Stimulated activated CD4-positive, alpha-beta T cell treated with anti-CD3 and anti-CD28 coated beads, Interleukin-12 subunit alpha, Interleukin-12 subunit beta, amount 100 ng/mL, for 24 hours (primary cell): ENCODE results near the gene KCNIP2.

Experiments used
- DNase-seq, 2 experiments: peaks; one replicate each; pipeline ENCODE4 v3.0.0-alpha.2; 2020; ENCODE audit warnings: low read depth in 2 of 2

Gene KCNIP2

DNA sequence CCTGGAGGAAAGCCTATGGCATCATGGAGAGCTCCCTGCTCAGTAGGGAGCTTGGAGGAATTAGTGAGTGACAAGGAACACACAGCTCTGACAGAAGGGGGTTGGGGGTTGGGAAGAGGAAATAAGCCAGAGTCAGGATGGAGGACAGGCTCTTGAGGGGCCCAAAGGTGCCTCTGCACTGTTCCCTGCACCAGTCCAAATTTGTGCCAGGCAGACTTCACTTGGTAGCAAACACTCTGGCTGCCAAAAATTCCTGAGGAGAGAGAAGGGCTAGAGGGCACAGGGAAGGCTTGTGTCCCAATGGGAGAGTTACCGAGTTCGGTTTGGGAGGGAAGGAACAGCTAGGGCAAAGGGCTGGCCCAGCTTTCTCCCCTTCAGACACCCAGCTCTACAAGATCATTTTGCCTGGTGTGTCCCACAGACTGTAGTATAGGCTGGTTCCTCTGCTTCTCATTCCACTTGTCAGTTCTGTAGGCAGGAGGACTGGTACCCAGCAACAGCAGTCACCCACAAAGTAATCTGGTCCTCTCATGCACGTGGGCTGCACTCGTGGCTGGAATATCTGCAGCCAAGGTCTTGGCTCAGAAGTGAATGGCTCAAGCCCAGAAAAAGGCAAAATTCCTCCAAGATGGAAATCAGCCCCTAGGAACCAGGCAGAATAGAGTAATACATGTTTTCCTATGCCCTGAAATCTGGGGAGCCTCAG is 8.0 kb upstream of the KCNIP2 start:
- no peak for DNase-seq

DNA sequence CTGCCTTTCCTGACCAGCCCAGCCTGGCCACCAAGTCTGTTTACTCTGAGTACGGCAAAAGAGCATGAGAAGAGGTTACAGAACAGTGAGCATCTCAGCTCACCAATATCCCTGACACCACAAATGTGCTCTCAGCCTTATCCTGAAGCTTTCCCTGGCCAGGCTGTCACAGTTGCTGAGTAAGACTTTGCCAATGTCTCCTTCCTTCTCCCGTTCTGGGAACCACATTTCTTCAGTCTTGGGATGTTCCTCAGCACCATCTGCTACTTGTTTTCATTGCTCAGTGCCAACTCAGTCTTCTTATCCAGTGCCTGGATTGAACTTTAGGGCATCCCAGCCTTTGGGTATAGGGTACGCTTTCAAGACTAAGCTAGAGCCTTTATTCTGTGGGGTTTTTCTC is 7.1 kb upstream of the KCNIP2 start:
- no peak for DNase-seq

DNA sequence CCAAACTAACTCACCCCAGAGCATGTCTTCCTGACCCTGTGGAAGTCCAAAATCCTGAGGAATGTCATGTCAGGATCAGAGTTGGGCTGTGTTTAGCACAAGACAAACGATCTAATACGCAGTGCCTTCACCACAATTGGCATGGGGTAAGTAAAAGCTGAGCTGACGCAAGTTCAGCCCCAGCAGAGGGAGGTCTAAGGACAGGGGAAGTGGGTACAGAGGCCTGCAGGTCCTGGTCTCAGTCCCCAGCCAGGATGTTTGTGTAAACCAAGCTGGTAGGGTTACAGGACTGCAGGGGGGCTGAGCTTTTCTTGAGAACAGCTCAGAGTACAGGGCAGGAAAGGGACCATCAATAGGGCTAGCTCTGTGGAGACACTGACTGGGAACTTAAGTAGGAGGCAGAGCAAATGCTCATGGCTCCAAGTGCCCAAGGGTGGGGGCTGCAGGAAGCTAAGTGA is 5.3 kb upstream of the KCNIP2 start:
- DNase-seq = no peak

DNA sequence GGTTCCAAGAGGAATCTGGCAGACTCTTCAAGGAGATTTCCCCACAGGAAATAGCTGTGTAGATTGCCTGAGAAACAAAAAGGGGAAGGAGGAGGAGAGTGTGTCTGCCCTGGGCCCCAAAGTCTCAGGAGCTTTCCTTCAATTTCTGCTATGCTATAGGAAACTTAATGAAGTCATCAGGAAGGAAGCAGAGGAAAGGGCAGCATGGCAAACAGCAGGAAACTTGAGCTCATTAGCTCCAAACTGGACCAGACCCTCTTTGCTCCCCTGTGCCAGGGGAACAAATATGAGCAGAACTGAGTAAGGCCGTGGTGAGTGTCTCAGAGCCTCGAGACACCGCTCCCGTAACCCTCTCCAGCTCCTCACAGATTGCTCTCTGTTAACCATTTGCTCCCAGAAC is 4.8 kb upstream of the KCNIP2 start:
- DNase-seq = no peak

DNA sequence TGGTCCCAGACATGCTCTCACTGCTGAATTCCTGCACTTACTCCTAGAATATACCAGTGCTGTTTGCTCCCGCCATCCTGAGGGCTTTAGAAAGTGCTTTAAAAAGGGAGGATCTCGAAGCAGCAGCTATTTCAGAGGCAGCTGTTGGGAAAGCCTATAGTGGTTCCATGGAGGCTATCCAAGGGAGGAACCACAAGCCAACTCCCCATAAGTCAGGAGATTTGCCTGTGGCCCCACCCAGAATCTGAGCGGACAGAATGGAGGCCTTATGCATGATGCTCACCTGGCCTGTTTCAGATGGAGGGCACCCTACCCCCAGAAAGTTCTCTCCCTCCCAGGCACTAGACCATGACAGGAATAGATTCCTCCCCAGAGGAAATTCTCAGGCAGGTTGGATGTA is 2.3 kb upstream of the KCNIP2 start:
- no peak for DNase-seq

DNA sequence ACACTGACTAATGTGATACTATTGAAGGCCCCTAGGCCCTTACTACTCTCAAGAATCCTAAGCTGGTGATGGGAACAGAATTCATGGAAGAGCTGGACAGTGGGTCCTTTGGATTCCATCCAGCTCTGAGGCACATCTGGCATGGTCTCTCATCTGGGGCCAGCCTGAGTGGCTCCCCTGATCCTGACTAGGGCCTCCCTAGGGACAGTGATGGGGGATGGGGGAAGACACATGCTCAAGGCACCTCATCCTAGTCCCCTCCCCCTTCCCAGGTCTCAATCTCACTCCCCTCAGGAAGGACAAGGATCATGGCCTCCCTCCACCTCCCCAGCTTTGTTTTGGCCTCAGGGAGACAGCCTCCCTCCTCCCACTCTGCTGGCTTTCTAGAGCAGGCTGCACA is 1.8 kb downstream of the KCNIP2 start:
- no peak for DNase-seq

DNA sequence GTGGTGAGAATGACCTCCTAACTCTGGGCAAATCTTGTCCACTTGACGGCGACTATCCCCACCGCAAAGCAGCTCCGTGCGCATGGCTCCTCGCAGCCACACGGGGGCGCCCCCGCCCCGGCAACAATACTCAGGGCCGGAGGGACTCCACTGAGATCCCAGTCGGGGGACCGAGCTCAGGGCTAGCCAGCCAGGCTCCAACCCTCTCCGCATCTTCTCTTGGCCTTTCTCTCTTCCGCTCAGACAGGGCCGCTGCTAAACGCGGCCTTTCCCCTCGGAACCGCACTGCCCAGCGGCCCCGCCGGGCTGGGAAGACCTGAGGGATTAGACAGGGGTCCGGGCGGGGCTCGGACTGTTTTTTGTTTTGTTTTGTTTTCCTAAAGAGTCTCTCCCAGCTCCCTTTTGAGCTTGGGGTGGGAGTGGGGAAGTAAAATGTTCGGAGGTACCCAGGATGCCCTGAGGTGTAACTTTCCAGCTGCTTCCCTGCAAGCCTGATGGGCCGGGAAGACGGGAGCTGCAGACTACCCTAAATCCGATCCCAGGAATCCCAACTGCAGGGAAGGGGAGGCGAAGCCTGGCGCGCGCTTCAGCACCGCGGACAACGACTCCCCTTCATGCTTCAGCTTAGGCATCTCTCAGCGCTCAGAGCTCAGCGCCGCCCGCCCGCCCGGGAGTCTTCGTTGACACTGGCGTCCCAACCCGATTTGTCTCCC is 2.7 kb downstream of the KCNIP2 start:
- peak; percentile 47 to 74 for DNase-seq

DNA sequence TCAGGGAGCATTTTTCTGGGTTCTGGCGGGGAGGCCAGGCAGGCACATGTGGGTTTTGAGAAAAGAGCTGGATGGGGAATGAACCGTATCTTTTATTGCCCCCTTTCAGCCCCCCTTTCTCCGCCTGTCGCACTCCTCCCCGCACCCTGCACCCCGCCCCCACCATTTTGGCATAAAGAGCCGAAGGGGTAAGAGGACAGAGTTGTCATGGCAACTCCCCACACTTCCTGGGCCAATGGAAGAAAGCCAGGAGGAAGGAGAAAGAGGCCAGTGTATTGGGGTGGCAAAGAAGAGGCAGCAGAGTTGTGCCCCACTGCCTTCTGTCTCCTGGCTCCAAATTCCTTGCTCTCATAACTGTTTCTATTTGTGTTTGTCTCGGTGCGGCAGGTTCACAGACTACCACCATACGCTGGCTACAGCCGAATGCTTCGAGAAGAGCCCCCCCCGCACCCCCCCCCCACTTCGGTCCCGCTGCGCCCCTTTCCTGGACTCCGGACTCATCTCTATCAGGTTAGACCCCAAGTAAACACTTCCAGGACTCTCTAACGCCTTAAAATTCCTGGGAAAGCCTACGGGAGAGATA is 3.4 kb downstream of the KCNIP2 start:
- DNase-seq = peak in 1 of 2 experiments; percentile 26

DNA sequence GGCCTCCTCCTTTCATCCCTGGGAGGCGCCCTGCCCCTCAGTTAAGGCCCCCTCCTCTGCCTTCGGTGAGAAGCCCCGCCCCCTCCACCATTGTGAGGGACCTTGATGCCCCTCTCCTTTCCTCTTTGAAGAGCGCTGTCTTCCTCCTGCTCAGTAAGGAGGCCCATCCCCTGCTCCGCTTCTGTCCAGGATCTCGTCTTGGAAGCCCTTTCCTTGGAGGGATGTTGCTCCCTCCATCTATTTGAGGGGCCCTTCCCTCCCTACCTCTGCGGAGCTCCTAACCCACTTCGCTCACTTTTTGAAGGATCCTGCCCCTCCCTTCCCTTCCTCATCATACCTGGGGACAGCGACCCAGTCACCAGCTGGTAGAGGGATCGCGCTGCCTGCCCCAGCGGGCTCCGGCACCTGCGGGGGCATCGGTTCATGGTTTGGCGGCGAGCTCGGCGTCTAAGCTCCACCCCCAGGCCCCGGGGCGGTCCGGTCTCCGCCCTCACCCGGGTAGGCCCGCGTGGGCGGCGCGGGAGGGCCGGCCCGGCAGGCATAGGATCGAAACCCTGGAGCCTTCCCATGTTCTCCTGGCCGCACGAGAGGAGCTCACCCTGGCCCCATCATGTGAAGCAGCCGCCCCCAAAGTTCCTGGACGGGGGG is 4.1 kb downstream of the KCNIP2 start:
- DNase-seq = peak in 1 of 2 experiments; percentile 63

DNA sequence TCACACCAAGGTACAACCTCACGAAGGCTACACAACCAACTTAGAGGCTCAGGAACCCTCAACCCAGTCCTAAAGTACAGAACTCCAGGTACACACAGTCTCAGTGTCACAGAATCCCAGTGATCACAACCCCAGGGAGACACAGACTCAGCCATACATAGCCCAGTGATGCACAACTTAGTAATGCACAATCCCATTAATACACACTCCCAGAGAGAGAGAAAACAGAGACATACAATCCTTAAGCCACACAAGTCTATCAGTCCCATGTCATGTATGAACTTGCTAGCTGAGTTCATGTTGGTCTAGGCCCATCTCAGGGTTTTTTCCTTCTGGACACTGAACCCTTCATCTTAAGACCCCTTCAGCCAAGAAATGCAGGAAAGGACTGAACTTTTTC is 4.6 kb downstream of the KCNIP2 start:
- no peak for DNase-seq

DNA sequence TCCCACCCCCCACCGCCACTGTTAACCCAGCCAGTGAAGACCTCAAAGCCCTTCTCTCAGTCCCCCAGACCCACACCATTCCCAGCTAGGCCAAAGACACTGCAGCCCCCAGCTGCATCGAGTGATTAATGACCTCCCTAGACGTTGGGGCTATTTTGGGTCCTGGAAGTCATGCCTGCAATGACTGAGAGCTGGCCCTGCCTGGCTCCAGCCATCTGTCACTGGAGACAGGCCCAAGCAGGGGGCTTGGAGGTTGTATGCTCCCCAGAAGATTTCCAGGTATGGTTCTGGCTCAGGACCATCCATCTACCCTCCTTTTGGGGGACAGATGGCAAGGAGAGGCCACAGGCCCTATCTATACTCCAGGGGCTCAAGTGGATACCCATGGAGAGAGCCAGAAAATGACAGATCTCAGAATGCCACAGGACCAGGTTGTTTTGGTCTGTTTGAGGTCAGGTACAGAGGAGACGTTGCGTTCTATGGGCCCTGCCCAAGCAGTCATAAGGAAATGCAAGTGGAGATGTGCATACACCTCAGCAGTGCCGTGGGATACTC is 5.1 kb downstream of the KCNIP2 start:
- no peak for DNase-seq

DNA sequence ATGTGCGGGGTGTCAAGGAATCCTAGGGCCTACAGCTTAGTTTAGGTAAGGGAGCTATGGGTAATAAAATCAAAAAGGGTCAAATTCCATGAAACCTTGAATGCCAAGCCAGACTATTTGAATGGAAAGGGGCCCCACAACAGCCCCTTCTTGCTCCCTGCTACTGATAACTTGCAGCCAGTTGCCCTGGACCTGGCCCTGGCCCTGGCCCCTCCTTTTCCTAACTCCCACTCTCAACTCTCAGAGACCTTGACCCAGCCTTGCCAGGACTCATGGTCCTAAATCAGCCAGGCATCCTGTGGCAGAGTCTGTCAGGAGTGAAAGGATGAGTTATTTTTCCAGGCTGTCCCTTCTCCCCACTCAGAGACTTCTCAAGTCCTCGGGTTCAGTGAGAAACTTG is 5.9 kb downstream of the KCNIP2 start:
- no peak for DNase-seq

DNA sequence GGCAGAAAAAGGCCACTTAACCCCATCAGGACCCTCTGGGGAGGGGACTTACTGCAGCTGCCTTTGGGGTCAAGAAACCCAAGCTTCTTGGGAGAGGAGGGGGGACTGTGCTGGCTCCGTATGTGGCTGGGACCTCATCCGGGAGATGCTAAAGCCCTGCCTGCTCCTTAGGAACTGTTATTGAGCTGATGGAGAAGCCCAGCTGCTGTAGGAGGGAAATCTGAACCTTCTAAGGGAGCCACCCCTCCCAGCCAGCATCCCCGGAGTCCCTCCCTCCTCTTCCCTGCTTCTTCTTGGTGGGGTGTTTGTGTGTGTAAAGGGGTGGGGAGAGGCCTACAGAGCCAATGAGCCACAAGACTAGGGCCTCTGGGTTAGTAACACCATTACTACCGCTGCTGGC is 8.2 kb downstream of the KCNIP2 start:
- DNase-seq = no peak

DNA sequence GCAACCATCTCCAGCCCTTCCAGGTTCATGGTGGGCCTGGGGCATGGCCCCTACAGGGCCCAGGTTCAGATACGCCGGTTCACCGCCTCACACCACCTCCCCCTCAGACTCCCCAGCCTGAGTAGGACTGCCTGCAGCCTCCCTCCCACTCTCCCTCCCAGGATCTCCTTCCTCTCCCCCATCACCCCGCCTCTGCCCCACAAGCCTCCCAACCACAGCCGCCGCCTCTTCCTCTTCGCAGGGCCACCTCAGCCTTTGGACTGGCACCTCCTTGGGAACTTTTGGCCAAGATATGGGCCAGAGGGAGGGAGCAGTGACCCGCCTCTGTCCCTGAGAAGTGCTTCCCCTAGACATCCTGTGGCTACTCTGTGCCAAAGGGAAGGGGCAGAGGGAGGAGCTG is 9.3 kb downstream of the KCNIP2 start:
- DNase-seq = no peak

DNA sequence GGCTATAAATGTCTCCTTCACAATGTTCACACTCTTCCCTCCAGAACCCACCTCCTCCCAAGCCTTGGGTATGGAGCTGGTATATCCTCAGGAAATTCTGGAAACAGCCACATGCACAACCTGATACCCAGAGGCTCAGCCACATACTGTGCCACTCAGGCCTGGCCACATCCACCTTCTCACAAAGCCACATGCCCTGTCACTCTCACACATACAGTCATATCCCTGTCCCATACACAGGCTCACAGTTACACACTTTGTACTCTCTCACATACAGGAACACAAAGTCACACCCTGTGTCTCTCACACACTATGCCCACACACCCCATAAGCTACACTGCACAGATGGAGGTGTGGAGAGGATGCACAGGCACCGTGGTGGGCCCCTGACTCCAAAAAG is 10.1 kb downstream of the KCNIP2 start:
- no peak for DNase-seq

DNA sequence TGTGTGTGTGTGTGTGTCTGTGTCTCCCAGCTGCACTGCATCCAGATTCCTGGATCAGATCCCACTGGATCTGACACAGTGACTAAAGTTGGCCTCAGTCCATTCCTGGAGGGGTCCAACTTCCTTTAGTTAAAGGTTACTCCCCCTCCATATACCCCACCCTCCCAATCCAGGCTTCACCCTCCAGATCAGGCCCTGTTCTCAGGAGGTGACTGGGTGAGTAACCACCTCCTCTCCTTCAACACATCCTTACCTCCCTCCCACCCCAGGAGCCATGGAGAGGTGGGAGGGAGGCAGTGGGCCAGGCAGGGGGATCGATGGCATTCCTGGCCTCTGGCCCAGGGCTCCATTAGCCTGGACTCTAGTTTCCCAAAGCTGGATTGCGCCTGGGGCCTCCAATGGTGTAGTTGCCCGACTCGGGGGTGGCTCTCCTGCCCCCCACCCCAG is 11.3 kb downstream of the KCNIP2 start:
- no peak for DNase-seq

DNA sequence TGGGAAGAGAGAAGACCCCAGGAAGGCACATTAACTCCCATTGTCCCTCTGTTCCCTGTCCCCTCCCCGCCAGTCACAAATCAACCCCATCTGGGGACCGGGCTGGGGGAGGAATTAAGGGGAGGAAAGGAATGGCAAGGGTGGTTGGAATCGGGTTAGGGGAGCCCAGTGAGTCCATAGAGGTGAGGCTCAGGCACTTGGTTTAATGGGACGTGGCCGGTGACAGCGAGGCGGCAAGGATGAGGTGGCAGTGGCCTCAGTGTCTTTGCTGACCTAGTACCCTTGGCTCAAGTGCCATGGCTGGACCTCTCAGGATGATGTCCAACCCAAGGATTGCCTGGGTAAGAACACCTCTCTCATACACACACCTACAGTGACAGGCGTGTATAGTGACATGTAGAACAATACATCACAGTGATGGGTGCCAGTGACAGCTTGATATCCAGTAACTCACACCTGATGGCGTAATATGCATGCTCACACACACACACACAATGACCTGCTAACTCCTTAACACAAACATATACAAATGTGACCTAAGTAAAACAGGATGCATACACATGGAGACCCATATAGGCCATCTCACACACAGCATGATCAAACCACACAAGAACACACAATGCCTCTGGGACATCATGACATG is 12.3 kb downstream of the KCNIP2 start:
- DNase-seq = no peak

DNA sequence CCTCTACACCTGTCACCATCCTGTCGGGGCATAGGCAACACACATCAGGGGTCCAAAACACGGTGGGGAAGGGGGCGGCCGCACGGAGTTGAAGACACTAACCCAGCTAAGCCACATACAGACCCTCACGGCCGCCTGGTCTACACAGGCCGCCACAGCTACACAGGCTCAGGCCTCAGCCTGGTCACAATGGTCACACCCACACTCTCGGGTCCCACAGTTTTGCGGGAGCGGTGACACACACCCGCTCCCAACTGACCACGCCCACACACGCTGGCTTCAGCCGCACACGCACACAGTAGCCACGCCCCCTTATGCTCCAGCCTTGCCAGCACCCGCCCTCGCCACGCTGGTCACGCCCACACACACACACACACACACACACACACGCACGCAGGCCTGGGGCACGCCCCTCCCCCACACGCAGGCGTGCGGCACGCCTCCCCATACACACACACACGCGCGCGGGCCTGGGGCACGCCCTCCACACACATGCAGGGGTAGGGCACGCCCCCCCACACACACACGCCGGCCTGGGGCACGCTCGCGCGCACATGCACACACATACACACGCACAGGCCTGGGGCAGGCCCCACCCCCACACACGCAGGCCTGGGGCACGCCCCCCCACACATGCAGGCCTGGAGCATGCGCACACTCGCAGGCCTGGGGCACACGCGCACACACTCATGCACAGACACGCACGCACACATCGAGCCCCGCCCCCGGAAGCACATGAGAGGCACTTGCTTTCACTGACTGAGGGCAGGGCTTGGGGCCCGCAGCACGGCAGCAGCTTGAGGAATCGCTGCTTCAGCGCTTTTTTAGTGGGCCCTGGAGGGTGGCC is 13.1 kb downstream of the KCNIP2 start:
- peak; percentile 77 to 85 for DNase-seq

DNA sequence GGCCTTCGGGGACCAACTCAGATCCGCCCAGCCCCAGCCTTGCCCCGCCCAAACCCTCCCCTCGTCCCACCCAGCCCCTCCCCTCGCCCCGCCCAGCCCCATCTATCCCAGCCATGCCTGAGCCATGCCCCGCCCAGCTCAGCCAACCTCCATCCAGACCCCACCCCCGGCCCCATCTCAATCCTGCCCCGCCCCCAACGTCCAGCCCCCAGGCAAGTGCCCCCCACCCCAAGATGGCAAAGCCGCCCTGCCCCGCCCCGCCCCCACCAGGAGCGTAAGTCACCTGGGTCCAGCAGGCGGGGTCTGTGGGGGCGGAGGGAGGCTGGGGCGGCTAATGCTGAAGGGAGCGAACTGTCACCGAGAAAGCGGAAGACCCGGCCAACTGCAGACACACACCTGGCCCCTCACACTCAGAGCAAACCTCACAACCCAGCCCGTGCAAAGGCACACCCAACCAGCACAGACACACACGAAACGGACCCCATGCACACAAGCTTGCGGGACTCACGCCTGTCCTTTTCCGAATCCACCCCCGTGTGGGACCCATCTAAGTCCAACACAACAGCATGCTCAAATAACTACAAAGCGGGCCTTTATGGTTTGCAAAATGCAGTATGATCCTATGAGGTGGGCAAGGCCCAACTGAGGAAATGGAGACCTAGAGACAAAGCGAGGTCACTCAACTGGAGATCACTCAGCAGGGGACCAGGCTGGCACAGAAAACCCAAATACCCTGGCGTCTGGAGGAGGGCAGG is 13.9 kb downstream of the KCNIP2 start:
- peak in 1 of 2 experiments; percentile 48 for DNase-seq
